ENCODE data around the gene DNER.

The DNER gene

DNA sequence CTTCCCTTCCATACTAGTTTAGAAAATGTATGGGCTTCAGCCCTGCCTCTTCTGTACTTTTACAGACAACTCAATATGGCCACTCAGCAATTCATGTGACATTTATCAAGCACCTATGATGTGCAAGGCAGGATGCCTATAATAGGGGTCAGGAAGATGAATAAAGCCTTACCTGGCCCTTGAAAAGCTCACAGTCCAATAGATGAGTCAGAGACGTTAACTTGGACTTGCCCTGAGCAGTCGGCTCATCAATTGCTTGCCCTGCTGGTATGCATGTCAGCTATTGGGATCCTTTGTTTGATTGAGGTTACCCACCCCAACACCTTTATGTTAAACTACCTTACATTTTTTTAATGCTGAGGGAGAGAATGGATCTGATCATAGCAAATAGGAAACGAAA is 116.1 kb downstream of the DNER start:
- no peak overlapping the region for H2BK5ac ChIP-seq (ENCODE audit: low read depth, low read length, poor library complexity)
- DNase-seq = no peak
- no peak overlapping the region for H4K91ac ChIP-seq (ENCODE audit: low read depth, low read length)
- H3K79me2 ChIP-seq (ENCODE audit: control insufficient read depth, insufficient read depth, low read length, poor library complexity) = no peaks in the 10 kb centered on the region
- H3K27me3 ChIP-seq (ENCODE audit: insufficient read depth, low read length) = no peaks in the 10 kb centered on the region
- H3K79me1 ChIP-seq (ENCODE audit: low read length) = no peaks in the 10 kb centered on the region
- no peak overlapping the region for H4K8ac ChIP-seq (ENCODE audit: low read depth, low read length)
- no peak overlapping the region for H3K14ac ChIP-seq (ENCODE audit: low read length)
- H3K27ac ChIP-seq (ENCODE audit: low read depth, low read length) = no peak overlapping the region
- no peaks in the 10 kb centered on the region for H3K9me3 ChIP-seq (ENCODE audit: insufficient read depth, low read depth, low read length)
- peak overlapping the region; percentile 3 for H3K23ac ChIP-seq (ENCODE audit: low read length)
- no peak overlapping the region for H3K4me2 ChIP-seq (ENCODE audit: low read length)
- no peaks in the 10 kb centered on the region for H3K36me3 ChIP-seq (ENCODE audit: control insufficient read depth in 1 of 2, insufficient read depth in 2 of 2, low read length in 2 of 2)
- H3K18ac ChIP-seq (ENCODE audit: low read length) = no peak overlapping the region
- no peak overlapping the region for H3K4me3 ChIP-seq (ENCODE audit: low read depth, low read length)
- no peak overlapping the region for H2AFZ ChIP-seq (ENCODE audit: insufficient read depth, low read length, poor library complexity)
- no CpG with 5 or more reads among the region's 3 CpGs for WGBS (ENCODE audit: extremely low coverage, insufficient coverage, insufficient read length)
- H3K9ac ChIP-seq (ENCODE audit: low read length) = no peak overlapping the region
- H2BK120ac ChIP-seq (ENCODE audit: insufficient read depth, low read length, poor library complexity) = no peak overlapping the region
- H2BK12ac ChIP-seq (ENCODE audit: low read length) = no peak overlapping the region
- H3K4ac ChIP-seq (ENCODE audit: low read depth, low read length) = no peak overlapping the region
- H4K12ac ChIP-seq (ENCODE audit: low read depth, low read length) = no peak overlapping the region
- H2AK5ac ChIP-seq (ENCODE audit: low read length) = no peak overlapping the region
- no peaks in the 10 kb centered on the region for H3K4me1 ChIP-seq (ENCODE audit: control insufficient read depth in 1 of 2, insufficient read depth in 2 of 2, low read length in 2 of 2)

DNA sequence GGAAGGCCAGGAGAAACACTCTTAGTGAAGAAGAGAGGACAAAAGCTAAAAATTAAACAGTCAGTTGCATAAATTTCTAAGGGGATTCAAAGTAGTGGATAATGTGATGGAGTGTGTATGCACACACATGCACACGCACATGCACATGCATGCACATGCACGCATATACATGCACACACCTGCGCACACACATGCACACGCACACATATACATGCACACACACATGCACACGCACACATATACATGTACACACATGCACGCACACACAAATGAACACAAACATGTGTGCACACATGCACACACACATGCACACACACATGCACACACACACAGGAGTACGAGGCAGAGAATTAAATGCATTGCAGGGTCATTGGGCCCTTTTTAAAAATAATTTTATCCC is 117.6 kb downstream of the DNER start:
- H3K36me3 ChIP-seq (ENCODE audit: control insufficient read depth in 1 of 2, insufficient read depth in 2 of 2, low read length in 2 of 2) = no peaks in the 10 kb centered on the region
- H2BK120ac ChIP-seq (ENCODE audit: insufficient read depth, low read length, poor library complexity) = no peak overlapping the region
- no peak overlapping the region for H2BK5ac ChIP-seq (ENCODE audit: low read depth, low read length, poor library complexity)
- H4K12ac ChIP-seq (ENCODE audit: low read depth, low read length) = no peak overlapping the region
- no peaks in the 10 kb centered on the region for H3K9me3 ChIP-seq (ENCODE audit: insufficient read depth, low read depth, low read length)
- H3K14ac ChIP-seq (ENCODE audit: low read length) = no peak overlapping the region
- H4K8ac ChIP-seq (ENCODE audit: low read depth, low read length) = no peak overlapping the region
- H3K4ac ChIP-seq (ENCODE audit: low read depth, low read length) = no peak overlapping the region
- H3K79me2 ChIP-seq (ENCODE audit: control insufficient read depth, insufficient read depth, low read length, poor library complexity) = no peaks in the 10 kb centered on the region
- H3K79me1 ChIP-seq (ENCODE audit: low read length) = no peaks in the 10 kb centered on the region
- no peak overlapping the region for H3K9ac ChIP-seq (ENCODE audit: low read length)
- no peaks in the 10 kb centered on the region for H3K27me3 ChIP-seq (ENCODE audit: insufficient read depth, low read length)
- H3K4me3 ChIP-seq (ENCODE audit: low read depth, low read length) = peak overlapping the region; percentile 52
- no peak overlapping the region for H3K18ac ChIP-seq (ENCODE audit: low read length)
- H3K4me1 ChIP-seq (ENCODE audit: control insufficient read depth in 1 of 2, insufficient read depth in 2 of 2, low read length in 2 of 2) = no peaks in the 10 kb centered on the region
- no peak overlapping the region for H2AK5ac ChIP-seq (ENCODE audit: low read length)
- H3K23ac ChIP-seq (ENCODE audit: low read length) = no peak overlapping the region
- H3K27ac ChIP-seq (ENCODE audit: low read depth, low read length) = no peak overlapping the region
- H4K91ac ChIP-seq (ENCODE audit: low read depth, low read length) = no peak overlapping the region
- no peak for DNase-seq
- H2BK12ac ChIP-seq (ENCODE audit: low read length) = no peak overlapping the region
- no CpG with 5 or more reads among the region's 7 CpGs for WGBS (ENCODE audit: extremely low coverage, insufficient coverage, insufficient read length)
- no peak overlapping the region for H3K4me2 ChIP-seq (ENCODE audit: low read length)
- no peak overlapping the region for H2AFZ ChIP-seq (ENCODE audit: insufficient read depth, low read length, poor library complexity)

DNA sequence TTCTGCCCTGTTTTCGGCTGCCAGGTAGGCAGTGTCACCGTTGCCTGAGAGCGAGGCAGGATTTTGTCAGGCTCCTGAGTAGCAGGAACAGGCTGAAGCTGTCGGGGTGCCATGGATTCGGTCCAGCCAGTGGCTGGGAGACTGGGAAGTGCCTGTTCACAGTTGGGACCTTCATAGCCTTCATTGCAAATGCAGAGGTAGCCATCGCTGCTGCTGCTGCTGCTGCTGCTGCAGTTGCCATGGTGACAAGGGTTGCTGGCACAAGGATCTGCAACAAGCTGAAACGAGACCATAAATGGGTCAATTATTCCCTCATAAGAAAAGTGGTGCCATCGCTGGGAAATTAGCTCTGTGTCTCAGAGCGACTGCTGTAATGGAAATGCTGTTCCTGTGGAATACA is 122.7 kb downstream of the DNER start:
- no CpG with 5 or more reads among the region's 9 CpGs for WGBS (ENCODE audit: extremely low coverage, insufficient coverage, insufficient read length)
- no peak overlapping the region for H3K27ac ChIP-seq (ENCODE audit: low read depth, low read length)

DNA sequence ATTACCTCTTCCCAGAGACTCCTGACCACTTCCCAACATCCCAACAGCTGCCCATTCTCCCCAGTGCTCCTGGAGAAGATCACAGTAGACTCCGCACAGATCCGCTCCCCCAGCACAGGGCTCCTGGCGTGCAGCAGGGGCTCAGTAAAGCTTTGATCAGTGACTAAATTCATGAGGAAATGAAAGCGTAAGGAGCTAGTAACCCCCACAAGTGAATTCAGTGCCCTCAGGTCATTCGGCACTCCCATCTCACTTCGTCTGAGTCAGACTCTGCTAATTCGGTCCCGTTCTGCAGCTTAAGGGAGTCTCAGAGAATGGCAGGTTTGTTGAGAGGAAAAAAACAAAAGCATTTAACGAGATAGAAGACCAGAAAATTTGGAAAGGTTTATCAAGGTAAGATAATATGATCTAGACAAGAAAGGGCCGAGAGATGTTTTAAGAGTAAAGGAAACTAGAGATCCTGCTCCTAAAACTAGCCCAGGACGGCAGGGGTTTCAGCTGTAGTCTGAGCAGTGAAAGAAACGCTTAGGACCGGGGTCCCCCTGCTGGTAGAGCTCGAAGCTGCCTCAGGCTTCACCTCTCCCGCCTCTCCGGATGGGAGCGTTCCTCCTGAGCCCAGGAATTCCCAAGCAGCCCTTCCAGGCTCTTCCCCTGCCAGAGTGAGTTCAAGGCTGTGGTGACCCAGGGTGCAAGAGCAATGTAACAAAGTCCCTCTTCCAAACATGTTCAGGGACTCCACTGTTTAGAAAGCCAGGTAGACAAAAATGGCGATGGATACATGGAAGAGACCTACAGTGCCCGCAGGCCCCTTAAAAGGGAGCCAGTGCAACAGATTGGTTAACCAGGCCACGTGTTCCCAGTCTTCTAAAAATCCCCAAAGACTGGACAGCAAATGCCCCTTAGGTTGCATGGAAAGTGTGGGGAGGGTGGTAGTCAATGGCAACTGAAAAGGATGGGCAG is 127.3 kb downstream of the DNER start:
- no peak overlapping the region for H4K91ac ChIP-seq (ENCODE audit: low read depth, low read length)
- no peak overlapping the region for H3K4me3 ChIP-seq (ENCODE audit: low read depth, low read length)
- no peaks in the 10 kb centered on the region for H3K27me3 ChIP-seq (ENCODE audit: insufficient read depth, low read length)
- H4K8ac ChIP-seq (ENCODE audit: low read depth, low read length) = no peak overlapping the region
- H2BK5ac ChIP-seq (ENCODE audit: low read depth, low read length, poor library complexity) = no peak overlapping the region
- no peak overlapping the region for H3K18ac ChIP-seq (ENCODE audit: low read length)
- H3K23ac ChIP-seq (ENCODE audit: low read length) = no peak overlapping the region
- peak overlapping the region; percentile 36 for H3K4me2 ChIP-seq (ENCODE audit: low read length)
- peak; percentile 74 to 88 for DNase-seq
- H3K36me3 ChIP-seq (ENCODE audit: control insufficient read depth in 1 of 2, insufficient read depth in 2 of 2, low read length in 2 of 2) = no peaks in the 10 kb centered on the region
- H2AK5ac ChIP-seq (ENCODE audit: low read length) = no peak overlapping the region
- no peak overlapping the region for H3K9ac ChIP-seq (ENCODE audit: low read length)
- H3K79me2 ChIP-seq (ENCODE audit: control insufficient read depth, insufficient read depth, low read length, poor library complexity) = no peaks in the 10 kb centered on the region
- no peak overlapping the region for H2BK120ac ChIP-seq (ENCODE audit: insufficient read depth, low read length, poor library complexity)
- no peaks in the 10 kb centered on the region for H3K79me1 ChIP-seq (ENCODE audit: low read length)
- no peaks in the 10 kb centered on the region for H3K9me3 ChIP-seq (ENCODE audit: insufficient read depth, low read depth, low read length)
- no peak overlapping the region for H3K14ac ChIP-seq (ENCODE audit: low read length)
- no peak overlapping the region for H2BK12ac ChIP-seq (ENCODE audit: low read length)
- H3K4ac ChIP-seq (ENCODE audit: low read depth, low read length) = no peak overlapping the region
- no peak overlapping the region for H4K12ac ChIP-seq (ENCODE audit: low read depth, low read length)
- WGBS (ENCODE audit: extremely low coverage, insufficient coverage, insufficient read length) = no CpG with 5 or more reads among the region's 20 CpGs
- no peak overlapping the region for H2AFZ ChIP-seq (ENCODE audit: insufficient read depth, low read length, poor library complexity)
- H3K27ac ChIP-seq (ENCODE audit: low read depth, low read length) = no peak overlapping the region
- peaks cover 0 to 5% of the 10 kb centered on the region in 2 experiments for H3K4me1 ChIP-seq (ENCODE audit: control insufficient read depth in 1 of 2, insufficient read depth in 2 of 2, low read length in 2 of 2)

More for the DNA sequence above, 122.7 kb downstream of the DNER start:
- Histone ChIP-seq H2AK5ac (ENCODE audit: low read length) (no peak overlapping the region), H3K9me3 (ENCODE audit: insufficient read depth, low read depth, low read length) (no peaks in the 10 kb centered on the region), H3K4me3 (ENCODE audit: low read depth, low read length) (no peak overlapping the region), H2BK5ac (ENCODE audit: low read depth, low read length, poor library complexity) (no peak overlapping the region), H3K4me1 (ENCODE audit: control insufficient read depth in 1 of 2, insufficient read depth in 2 of 2, low read length in 2 of 2) (peaks cover 0 to 5% of the 10 kb centered on the region in 2 experiments), H3K79me1 (ENCODE audit: low read length) (no peaks in the 10 kb centered on the region), H3K79me2 (ENCODE audit: control insufficient read depth, insufficient read depth, low read length, poor library complexity) (no peaks in the 10 kb centered on the region), H3K27me3 (ENCODE audit: insufficient read depth, low read length) (no peaks in the 10 kb centered on the region), H3K18ac (ENCODE audit: low read length) (no peak overlapping the region), H4K8ac (ENCODE audit: low read depth, low read length) (no peak overlapping the region), H4K12ac (ENCODE audit: low read depth, low read length) (no peak overlapping the region), H3K9ac (ENCODE audit: low read length) (no peak overlapping the region), H3K4ac (ENCODE audit: low read depth, low read length) (no peak overlapping the region), H3K23ac (ENCODE audit: low read length) (no peak overlapping the region), H3K14ac (ENCODE audit: low read length) (no peak overlapping the region), H2BK12ac (ENCODE audit: low read length) (no peak overlapping the region), H4K91ac (ENCODE audit: low read depth, low read length) (no peak overlapping the region), H2AFZ (ENCODE audit: insufficient read depth, low read length, poor library complexity) (no peak overlapping the region), H3K4me2 (ENCODE audit: low read length) (no peak overlapping the region), H3K36me3 (ENCODE audit: control insufficient read depth in 1 of 2, insufficient read depth in 2 of 2, low read length in 2 of 2) (no peaks in the 10 kb centered on the region), H2BK120ac (ENCODE audit: insufficient read depth, low read length, poor library complexity) (no peak overlapping the region)
- DNase-seq = no peak

All from trophoblast cell (in vitro differentiated cells and primary cell).